Activated CD8-positive, alpha-beta T cell treated with anti-CD3 and anti-CD28 coated beads for 36 hours (primary cell): Measurements from ENCODE around the gene TEX29. TPM values are rescaled to one million over a fixed set of nuclear protein-coding genes. Genes with fewer than 3 reads are reported as not detected.

Source experiments
- ATAC-seq: fragments of 200-7000 bp; cut with Tn5 transposase; one replicate; pipeline ENCODE4 v1.10.0; 2021; ENCODE audit warnings: mild to moderate bottlenecking, moderate library complexity
- CTCF ChIA-PET: fragments of 350-600 bp; sonication (Branson Sonifier 250); formaldehyde crosslinking; loops from one replicate; lab custom pipeline; 2021; ENCODE audit warnings: antibody characterized with exemption; lab: Charles Lee
- POLR2A ChIA-PET: fragments of 350-600 bp; sonication (Branson Sonifier 250); formaldehyde crosslinking; loops from one replicate; lab custom pipeline; 2021; ENCODE audit warnings: antibody characterized with exemption; lab: Charles Lee
- DNase-seq: peaks from one replicate; pipeline ENCODE4 v3.0.0-alpha.2; 2020
- H3K27ac Mint-ChIP-seq: one replicate; pipeline ENCODE4 v1.8.0; 2021; ENCODE audit warnings: mild to moderate bottlenecking, mixed read lengths
- H3K27me3 Mint-ChIP-seq: one replicate; pipeline ENCODE4 v1.8.0; 2021; ENCODE audit warnings: mixed read lengths
- H3K36me3 Mint-ChIP-seq: one replicate; pipeline ENCODE4 v1.8.0; 2021; ENCODE audit warnings: low read depth, mixed read lengths
- H3K4me1 Mint-ChIP-seq: one replicate; pipeline ENCODE4 v1.8.0; 2021; ENCODE audit warnings: low read depth, mixed read lengths
- H3K4me3 Mint-ChIP-seq: one replicate; pipeline ENCODE4 v1.8.0; 2021; ENCODE audit warnings: mild to moderate bottlenecking, moderate library complexity, mixed read lengths
- H3K9me3 Mint-ChIP-seq: one replicate; pipeline ENCODE4 v1.8.0; 2021; ENCODE audit warnings: mixed read lengths
- CTCF ChIP-seq: fragments of 200-600 bp; IDR thresholded peaks from one replicate; pipeline ENCODE4 v1.8.0; 2022; ENCODE audit warnings: antibody characterized with exemption, mild to moderate bottlenecking
- intact Hi-C: fragments of 100-400 bp; cut with micrococcal nuclease; formaldehyde crosslinking; loops from one replicate; pipeline ENCODE4 v1.10.0; 2022
- total RNA-seq, 2 experiments: library from RNA; stranded (reverse); gene quantifications; one replicate each; pipeline ENCODE4 v1.2.3, GENCODE V29; 2021

TEX29 gene
- total RNA-seq, 2 experiments from 2014 or later = 0.50 to 0.67 TPM

- DNase-seq (no peak), ATAC-seq (no peak)
- ChIA-PET POLR2A (no interaction called here), CTCF (no interaction called here)
- Mint-ChIP-seq H3K36me3 (no peaks in the 10 kb centered on the region), H3K9me3 (peaks cover 3% of the 10 kb centered on the region), H3K4me1 (peaks cover 10% of the 10 kb centered on the region), H3K27ac (no peak overlapping the region), H3K27me3 (no peaks in the 10 kb centered on the region), H3K4me3 (no peak overlapping the region)
- no peak for TF ChIP-seq CTCF
- intact Hi-C loops = no loop called here
Observed at GRCh38 chr13:111327730-111328573, 7.5 kb downstream of the TEX29 start.

- ChIA-PET POLR2A (no interaction called here), CTCF (no interaction called here)
- H3K36me3 Mint-ChIP-seq = no peaks in the 10 kb centered on the region
- DNase-seq = no peak
- H3K4me3 Mint-ChIP-seq = no peak overlapping the region
- intact Hi-C loops = no loop called here
- no peaks in the 10 kb centered on the region for H3K27me3 Mint-ChIP-seq
- peaks cover 7% of the 10 kb centered on the region for H3K9me3 Mint-ChIP-seq
- no peak for TF ChIP-seq CTCF
- ATAC-seq = no peak
- H3K4me1 Mint-ChIP-seq = peaks cover 6% of the 10 kb centered on the region
- H3K27ac Mint-ChIP-seq = no peak overlapping the region
Observed at GRCh38 chr13:111328574-111329410, 8.3 kb downstream of the TEX29 start.

- peaks cover 7% of the 10 kb centered on the region for H3K9me3 Mint-ChIP-seq
- H3K36me3 Mint-ChIP-seq = no peaks in the 10 kb centered on the region
- TF ChIP-seq CTCF = no peak
- intact Hi-C loops = no loop called here
- H3K27me3 Mint-ChIP-seq = no peaks in the 10 kb centered on the region
- no peak overlapping the region for H3K4me3 Mint-ChIP-seq
- DNase-seq (no peak), ATAC-seq (no peak)
- CTCF ChIA-PET = interaction anchor here (1.6 kb wide), 1 partner anchor 100 kb away, joined by 5 read pairs; no protein-coding TSS in a partner anchor
- no peaks in the 10 kb centered on the region for H3K4me1 Mint-ChIP-seq
- H3K27ac Mint-ChIP-seq = no peak overlapping the region
- POLR2A ChIA-PET = no interaction called here
Observed at GRCh38 chr13:111329641-111330040, 9.2 kb downstream of the TEX29 start.

- ChIA-PET CTCF (interaction anchor here (1.6 kb wide), 1 partner anchor 99 kb away, joined by 5 read pairs; no protein-coding TSS in a partner anchor), POLR2A (no interaction called here)
- H3K27ac Mint-ChIP-seq = no peak overlapping the region
- TF ChIP-seq CTCF = no peak
- peaks cover 7% of the 10 kb centered on the region for H3K9me3 Mint-ChIP-seq
- DNase-seq (no peak), ATAC-seq (no peak)
- H3K4me1 Mint-ChIP-seq = no peaks in the 10 kb centered on the region
- no peaks in the 10 kb centered on the region for H3K27me3 Mint-ChIP-seq
- intact Hi-C loops = no loop called here
- no peaks in the 10 kb centered on the region for H3K36me3 Mint-ChIP-seq
- no peak overlapping the region for H3K4me3 Mint-ChIP-seq
Observed at GRCh38 chr13:111330066-111330610, 9.7 kb downstream of the TEX29 start.
